B cell (primary cell): ENCODE measurements around the gene POFUT2. TPM values are rescaled to one million over a fixed set of nuclear protein-coding genes. Genes with fewer than 3 reads are reported as not detected.

Experiments used
- ATAC-seq: fragments of 200-7000 bp; cut with Tn5 transposase; one replicate; pipeline ENCODE4 v1.10.0; 2021; ENCODE audit warnings: low read depth, mild to moderate bottlenecking, moderate number of reproducible peaks, moderate library complexity
- CTCF ChIA-PET: fragments of 350-600 bp; sonication (Branson Sonifier 250); formaldehyde crosslinking; loops from one replicate; lab custom pipeline; 2021; ENCODE audit warnings: antibody characterized with exemption, inconsistent platforms; lab: Charles Lee
- POLR2A ChIA-PET: fragments of 350-600 bp; sonication (Branson Sonifier 250); formaldehyde crosslinking; loops from one replicate; lab custom pipeline; 2021; ENCODE audit warnings: antibody characterized with exemption; lab: Charles Lee
- DNase-seq: peaks from one replicate; pipeline ENCODE4 v3.0.0; 2013
- H2AFZ ChIP-seq: 2 replicates; pipeline ENCODE4 v1.6.1; 2012; ENCODE audit warnings: mild to moderate bottlenecking, low read depth, low read length; ENCODE audit not compliant: insufficient read depth, poor library complexity, severe bottlenecking
- H3K27ac ChIP-seq, 2 donors: 1 replicate in 1 of 2; 2 replicates in 1 of 2; pipeline ENCODE4 v1.5.1; 2012 to 2013; ENCODE audit warnings: low read length in 2 of 2, mild to moderate bottlenecking in 2 of 2, moderate library complexity in 1 of 2
- H3K27me3 ChIP-seq, 4 experiments: fragments of 200-600 bp in 1 of 4; sonication (generic) in 1 of 4; replicated peaks in 1 of 4; 1 replicate in 2 of 4; 2 replicates in 2 of 4; pipeline versions ENCODE4 v1.6.1 to v1.7.0; 2013 to 2016; ENCODE audit warnings: low read length in 3 of 4, mild to moderate bottlenecking in 2 of 4, mixed read lengths in 1 of 4, moderate library complexity in 1 of 4; ENCODE audit not compliant: insufficient read depth in 4 of 4, control insufficient read depth in 3 of 4; ENCODE audit errors: control extremely low read depth in 1 of 4
- H3K36me3 ChIP-seq, 2 experiments: replicated peaks in 1 of 2; 1 replicate in 1 of 2; 2 replicates in 1 of 2; pipeline versions ENCODE4 v1.6.1 to v1.7.1; 2013; ENCODE audit warnings: low read length in 1 of 2; ENCODE audit not compliant: insufficient read depth in 2 of 2, control insufficient read depth in 1 of 2; ENCODE audit errors: control extremely low read depth in 1 of 2, extremely low read depth in 1 of 2
- H3K4me1 ChIP-seq, 2 donors: fragments of 200-600 bp in 1 of 2; sonication (generic) in 1 of 2; 1 replicate in 1 of 2; 2 replicates in 1 of 2; pipeline versions ENCODE4 v1.5.1 to v1.6.1; 2013 to 2017; ENCODE audit warnings: low read length in 2 of 2; ENCODE audit not compliant: control insufficient read depth in 2 of 2, insufficient read depth in 2 of 2
- H3K4me2 ChIP-seq: replicated peaks from 2 replicates; pipeline ENCODE3; 2012; ENCODE audit warnings: mild to moderate bottlenecking, low read depth, low read length; ENCODE audit not compliant: poor library complexity, severe bottlenecking
- H3K4me3 ChIP-seq, 5 experiments: fragments of 200-600 bp in 1 of 5; sonication (generic) in 1 of 5; 1 replicate in 3 of 5; 2 replicates in 2 of 5; pipeline versions ENCODE4 v1.5.1 to v1.7.0; 2011 to 2016; ENCODE audit warnings: low read length in 4 of 5, mild to moderate bottlenecking in 4 of 5, low read depth in 2 of 5, control low read depth in 1 of 5, moderate library complexity in 1 of 5; ENCODE audit not compliant: insufficient read depth in 1 of 5; ENCODE audit errors: control extremely low read depth in 1 of 5, extremely low read depth in 1 of 5
- H3K79me2 ChIP-seq: fragments of 200-600 bp; sonication (generic); one replicate; pipeline ENCODE4 v1.6.0; 2016; ENCODE audit warnings: low read length; ENCODE audit not compliant: control insufficient read depth, insufficient read depth
- H3K9ac ChIP-seq: fragments of 200-600 bp; sonication (generic); 2 replicates; pipeline ENCODE4 v1.6.1; 2017; ENCODE audit warnings: mild to moderate bottlenecking, low read length, moderate library complexity
- H3K9me3 ChIP-seq, 3 donors: one replicate each; pipeline versions ENCODE4 v1.6.1 to v1.7.1; 2013; ENCODE audit warnings: low read length in 2 of 3; ENCODE audit not compliant: control insufficient read depth in 2 of 3, insufficient read depth in 1 of 3; ENCODE audit errors: control extremely low read depth in 1 of 3
- H4K20me1 ChIP-seq: 2 replicates; pipeline ENCODE4 v1.6.0; 2012; ENCODE audit warnings: mild to moderate bottlenecking, low read length; ENCODE audit not compliant: insufficient read depth, control insufficient read depth, poor library complexity, severe bottlenecking
- H3K27ac Mint-ChIP-seq: one replicate; pipeline ENCODE4 v1.8.0; 2021; ENCODE audit warnings: mixed read lengths
- H3K27me3 Mint-ChIP-seq: one replicate; pipeline ENCODE4 v1.8.0; 2021; ENCODE audit warnings: mixed read lengths
- H3K4me1 Mint-ChIP-seq: one replicate; pipeline ENCODE4 v1.8.0; 2021; ENCODE audit warnings: mixed read lengths
- H3K4me3 Mint-ChIP-seq: one replicate; pipeline ENCODE4 v1.8.0; 2021; ENCODE audit warnings: mixed read lengths
- H3K9me3 Mint-ChIP-seq: one replicate; pipeline ENCODE4 v1.8.0; 2022; ENCODE audit warnings: mixed read lengths; ENCODE audit not compliant: insufficient read depth
- EZH2 ChIP-seq: IDR thresholded peaks from 2 replicates; pipeline ENCODE4 v1.6.1; 2012; ENCODE audit warnings: borderline replicate concordance, low read depth, mild to moderate bottlenecking, moderate library complexity, low read length; ENCODE audit not compliant: insufficient read depth, poor library complexity, severe bottlenecking
- WGBS: methylation state at CpG from one replicate; pipeline ENCODE4 v1.1.5; 2013; ENCODE audit warnings: missing lambda C conversion rate; ENCODE audit not compliant: insufficient coverage; 5-methylcytosine and 5-hydroxymethylcytosine counted together
- intact Hi-C: fragments of 100-400 bp; cut with micrococcal nuclease; formaldehyde crosslinking; loops from one replicate; pipeline ENCODE4 v1.10.0; 2022
- polyA plus RNA-seq: library from polyadenylated mRNA; depleted of rRNA; stranded (reverse); fragments of >200 nt; gene quantifications from 2 replicates; pipeline ENCODE4 v1.2.3, GENCODE V29; 2012
- total RNA-seq, 2 donors: library from RNA; stranded (reverse); fragments of 120-200 nt in 1 of 2; gene quantifications; 1 replicate in 1 of 2; 2 replicates in 1 of 2; pipeline versions ENCODE4 v1.2.3 to v1.2.4, GENCODE V29; 2013 to 2022
- TF ChIP-seq, protein P1 (sequence below): fragments of 200-600 bp; IDR thresholded peaks from one replicate; pipeline ENCODE4 v1.8.0; 2022; ENCODE audit warnings: antibody characterized with exemption, mild to moderate bottlenecking

POFUT2 gene
- total and polyA plus RNA-seq, 2 donors (not counting 1 experiment from before 2014, with no cell fraction given), result 38.3 to 41.8 TPM

DNA sequence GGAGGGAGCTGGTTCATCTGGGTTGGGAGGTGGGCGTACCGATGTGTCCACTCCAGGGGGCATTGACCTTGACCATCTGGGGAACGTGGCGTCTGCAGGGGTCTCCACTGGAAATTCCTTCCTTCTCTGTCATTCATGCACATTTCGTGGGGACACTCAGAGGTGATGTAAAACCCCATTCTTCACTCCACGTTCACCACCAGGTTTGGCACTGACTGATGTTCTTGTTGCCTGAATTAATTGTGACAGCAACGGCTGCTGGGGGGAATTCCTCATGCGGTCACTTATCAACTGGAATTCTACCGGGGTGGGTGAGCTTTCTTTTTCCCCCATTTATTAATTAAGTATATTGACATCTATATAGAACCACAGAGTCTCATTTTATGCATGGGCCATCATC is 18.1 kb upstream of the POFUT2 start:
- Histone ChIP-seq H3K27ac (no peak overlapping the region), H3K4me1 (no peaks in the 10 kb centered on the region), H3K9me3 (no peaks in the 10 kb centered on the region), H3K9ac (no peak overlapping the region), H3K4me3 (no peak overlapping the region), H2AFZ (no peak overlapping the region), H4K20me1 (no peaks in the 10 kb centered on the region), H3K36me3 (no peaks in the 10 kb centered on the region), H3K79me2 (no peaks in the 10 kb centered on the region), H3K27me3 (peaks cover 0 to 8% (median 0%) of the 10 kb centered on the region in 4 experiments), H3K4me2 (no peak overlapping the region)
- intact Hi-C loops, result no loop called here
- 100% methylated on average over 4 of the region's 9 CpGs for WGBS
- H3K9me3 Mint-ChIP-seq, result no peaks in the 10 kb centered on the region
- peaks cover 11% of the 10 kb centered on the region for H3K27me3 Mint-ChIP-seq
- no peak for DNase-seq
- no peak for ATAC-seq
- no peak overlapping the region for H3K4me3 Mint-ChIP-seq
- CTCF ChIA-PET, result no interaction called here
- no peaks in the 10 kb centered on the region for H3K4me1 Mint-ChIP-seq
- TF ChIP-seq, protein P1, sequence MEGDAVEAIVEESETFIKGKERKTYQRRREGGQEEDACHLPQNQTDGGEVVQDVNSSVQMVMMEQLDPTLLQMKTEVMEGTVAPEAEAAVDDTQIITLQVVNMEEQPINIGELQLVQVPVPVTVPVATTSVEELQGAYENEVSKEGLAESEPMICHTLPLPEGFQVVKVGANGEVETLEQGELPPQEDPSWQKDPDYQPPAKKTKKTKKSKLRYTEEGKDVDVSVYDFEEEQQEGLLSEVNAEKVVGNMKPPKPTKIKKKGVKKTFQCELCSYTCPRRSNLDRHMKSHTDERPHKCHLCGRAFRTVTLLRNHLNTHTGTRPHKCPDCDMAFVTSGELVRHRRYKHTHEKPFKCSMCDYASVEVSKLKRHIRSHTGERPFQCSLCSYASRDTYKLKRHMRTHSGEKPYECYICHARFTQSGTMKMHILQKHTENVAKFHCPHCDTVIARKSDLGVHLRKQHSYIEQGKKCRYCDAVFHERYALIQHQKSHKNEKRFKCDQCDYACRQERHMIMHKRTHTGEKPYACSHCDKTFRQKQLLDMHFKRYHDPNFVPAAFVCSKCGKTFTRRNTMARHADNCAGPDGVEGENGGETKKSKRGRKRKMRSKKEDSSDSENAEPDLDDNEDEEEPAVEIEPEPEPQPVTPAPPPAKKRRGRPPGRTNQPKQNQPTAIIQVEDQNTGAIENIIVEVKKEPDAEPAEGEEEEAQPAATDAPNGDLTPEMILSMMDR, result no peak
- no peak for TF ChIP-seq EZH2
- POLR2A ChIA-PET, result no interaction called here
- no peak overlapping the region for H3K27ac Mint-ChIP-seq

DNA sequence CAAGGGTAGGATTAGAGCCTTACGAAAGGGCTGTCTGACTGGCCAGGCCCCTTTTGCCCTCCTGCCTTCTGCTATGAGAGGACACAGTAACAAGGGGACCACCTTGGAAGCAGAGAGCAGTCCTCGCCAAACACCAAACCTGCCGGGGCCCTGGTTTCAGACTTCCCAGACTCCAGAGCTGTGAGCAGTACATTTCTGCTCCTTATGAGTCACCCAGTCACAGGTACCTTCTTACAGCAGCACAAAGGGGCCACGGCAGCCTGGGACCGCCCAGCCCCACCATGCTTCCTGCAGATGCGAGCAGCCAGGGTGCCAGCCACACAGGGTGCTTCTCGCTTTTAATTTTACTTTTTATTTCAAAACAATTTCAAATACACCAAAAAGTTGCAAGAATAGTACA is 17.2 kb upstream of the POFUT2 start:
- ATAC-seq (no peak), DNase-seq (no peak)
- H3K4me3 Mint-ChIP-seq, result no peak overlapping the region
- H3K4me2 ChIP-seq, result no peak overlapping the region
- H3K9me3 ChIP-seq, result no peaks in the 10 kb centered on the region
- WGBS, result 72% methylated on average over 6 of the region's 7 CpGs
- no peak overlapping the region for H3K27ac ChIP-seq
- no peaks in the 10 kb centered on the region for H3K9me3 Mint-ChIP-seq
- TF ChIP-seq, protein P1, result no peak
- TF ChIP-seq EZH2, result no peak
- ChIA-PET CTCF (no interaction called here), POLR2A (no interaction called here)
- H3K4me1 Mint-ChIP-seq, result no peaks in the 10 kb centered on the region
- H3K4me1 ChIP-seq, result no peaks in the 10 kb centered on the region
- intact Hi-C loops, result no loop called here
- no peaks in the 10 kb centered on the region for H3K79me2 ChIP-seq
- H3K27me3 ChIP-seq, result peaks cover 0 to 8% (median 0%) of the 10 kb centered on the region in 4 experiments
- H3K27ac Mint-ChIP-seq, result no peak overlapping the region
- H3K27me3 Mint-ChIP-seq, result peaks cover 11% of the 10 kb centered on the region
- H4K20me1 ChIP-seq, result no peaks in the 10 kb centered on the region
- H2AFZ ChIP-seq, result no peak overlapping the region
- H3K4me3 ChIP-seq, result no peak overlapping the region
- no peak overlapping the region for H3K9ac ChIP-seq
- H3K36me3 ChIP-seq, result no peaks in the 10 kb centered on the region
